HG03439 (cell line): ENCODE measurements around the gene USP9X.
"Not testable (repeated sequence)": the region's sequence is repeated elsewhere in the genome, so short reads cannot be mapped to it uniquely, and the experiment has no call there.

Experiments
- ATAC-seq: cut with Tn5 transposase; IDR thresholded peaks from one replicate; pipeline ENCODE4 v1.9.1; 2021; ENCODE audit warnings: mild to moderate bottlenecking, moderate library complexity; ENCODE audit not compliant: unreplicated experiment

Gene USP9X

GRCh38 chrX:41084893-41085511 lies at the start of gene USP9X:
Gene USP9X (plus strand): TSS chrX:41085445. CDS start chrX:41123629, 38,184 bp downstream.
- ATAC-seq, result peak; percentile 54

- ATAC-seq, result no peak
Observed at GRCh38 chrX:41035582-41035981, 49.7 kb upstream of the USP9X start.

GRCh38 chrX:41036668-41037326 lies 48.4 kb upstream of the USP9X start:
- no peak for ATAC-seq

- ATAC-seq, result no peak
Observed at GRCh38 chrX:41043196-41043595, 42.0 kb upstream of the USP9X start.

GRCh38 chrX:41043674-41044345 lies 41.4 kb upstream of the USP9X start:
- ATAC-seq, result no peak

- no peak for ATAC-seq
Observed at GRCh38 chrX:41045960-41046567, 39.2 kb upstream of the USP9X start.

- no peak for ATAC-seq
Observed at GRCh38 chrX:41047878-41048534, 37.2 kb upstream of the USP9X start.

GRCh38 chrX:41050359-41050758 lies 34.9 kb upstream of the USP9X start:
- ATAC-seq, result no peak

- no peak for ATAC-seq
Observed at GRCh38 chrX:41051288-41051687, 34.0 kb upstream of the USP9X start.

GRCh38 chrX:41055740-41056139 lies 29.5 kb upstream of the USP9X start:
- ATAC-seq, result no peak

- not testable (repeated sequence) for ATAC-seq
Observed at GRCh38 chrX:41063276-41063675, 22.0 kb upstream of the USP9X start.

- ATAC-seq, result no peak
Observed at GRCh38 chrX:41064018-41064417, 21.2 kb upstream of the USP9X start.

- ATAC-seq, result no peak
Observed at GRCh38 chrX:41066391-41066790, 18.9 kb upstream of the USP9X start.

GRCh38 chrX:41066969-41067368 lies 18.3 kb upstream of the USP9X start:
- no peak for ATAC-seq

GRCh38 chrX:41067721-41068120 lies 17.5 kb upstream of the USP9X start:
- no peak for ATAC-seq

- no peak for ATAC-seq
Observed at GRCh38 chrX:41076742-41077141, 8.5 kb upstream of the USP9X start.

- ATAC-seq, result no peak
Observed at GRCh38 chrX:41081821-41082220, 3.4 kb upstream of the USP9X start.

GRCh38 chrX:41082783-41083182 lies 2.5 kb upstream of the USP9X start:
- no peak for ATAC-seq

- peak; percentile 66 for ATAC-seq
Observed at GRCh38 chrX:41084044-41084892, 977 bp upstream of the USP9X start.

- ATAC-seq, result peak; percentile 17
Observed at GRCh38 chrX:41085512-41085877, 250 bp downstream of the USP9X start.
